IMR-90 (cell line): ENCODE results near the gene PPP1R14D. TPM values are rescaled to one million over a fixed set of nuclear protein-coding genes. Genes with fewer than 3 reads are reported as not detected.

ENCODE experiments used
- ATAC-seq: fragments of 200-7000 bp; cut with Tn5 transposase; 2 replicates; pipeline ENCODE4 v1.9.1; 2020; ENCODE audit warnings: low read depth, mild to moderate bottlenecking, moderate library complexity
- BruUV-seq: library from RNA; stranded (reverse); fragments of 400-500 nt; replicated peaks from 2 replicates; lab custom pipeline; 2021; lab: Mats Ljungman, UMichigan
- CTCF ChIA-PET: fragments of 300-600 bp; formaldehyde crosslinking; extraction: SDS; loops from one replicate; lab custom pipeline; 2021; ENCODE audit warnings: antibody characterized with exemption; lab: Yijun Ruan, JAX
- POLR2A ChIA-PET: fragments of 300-600 bp; sonication (Branson Sonifier 250); formaldehyde crosslinking; loops from one replicate; lab custom pipeline; 2022; ENCODE audit warnings: antibody characterized with exemption; ENCODE audit not compliant: unreplicated experiment; lab: Charles Lee
- DNase-seq: peaks from one replicate; pipeline ENCODE4 v3.0.0; 2013
- H2AFZ ChIP-seq: replicated peaks from 2 replicates; pipeline ENCODE3; 2013; ENCODE audit warnings: low read length, mild to moderate bottlenecking; ENCODE audit not compliant: poor library complexity
- H2AK5ac ChIP-seq: 2 replicates; pipeline ENCODE4 v1.6.1; 2013; ENCODE audit warnings: low read depth, low read length, inconsistent platforms
- H2AK9ac ChIP-seq: replicated peaks from 2 replicates; pipeline ENCODE3; 2013; ENCODE audit warnings: mild to moderate bottlenecking, low read depth, low read length, moderate library complexity; ENCODE audit not compliant: poor library complexity
- H2BK120ac ChIP-seq: 2 replicates; pipeline ENCODE4 v1.6.1; 2013; ENCODE audit warnings: low read depth, low read length, inconsistent platforms
- H2BK15ac ChIP-seq: 3 replicates; pipeline ENCODE4 v1.6.1; 2013; ENCODE audit warnings: low read depth, low read length, inconsistent platforms
- H2BK20ac ChIP-seq: 2 replicates; pipeline ENCODE4 v1.6.1; 2013; ENCODE audit warnings: low read depth, mild to moderate bottlenecking, inconsistent platforms, low read length, moderate library complexity
- H2BK5ac ChIP-seq: 2 replicates; pipeline ENCODE4 v1.6.1; 2013; ENCODE audit warnings: mild to moderate bottlenecking, low read depth, low read length, inconsistent platforms; ENCODE audit not compliant: poor library complexity, severe bottlenecking
- H3K14ac ChIP-seq: replicated peaks from 2 replicates; pipeline ENCODE4 v1.6.1; 2013; ENCODE audit warnings: low read depth, low read length, inconsistent platforms
- H3K18ac ChIP-seq: 2 replicates; pipeline ENCODE4 v1.6.1; 2013; ENCODE audit warnings: low read depth, low read length, control low read depth
- H3K23ac ChIP-seq: 2 replicates; pipeline ENCODE4 v1.6.1; 2013; ENCODE audit warnings: low read depth, low read length, inconsistent platforms
- H3K27ac ChIP-seq: 2 replicates; pipeline ENCODE4 v1.5.1; 2013; ENCODE audit warnings: mild to moderate bottlenecking, control low read depth, low read length; ENCODE audit not compliant: insufficient read depth
- H3K27me3 ChIP-seq: 2 replicates; pipeline ENCODE4 v1.6.1; 2013; ENCODE audit warnings: low read length; ENCODE audit not compliant: control insufficient read depth, insufficient read depth
- H3K36me3 ChIP-seq: 2 replicates; pipeline ENCODE4 v1.6.1; 2013; ENCODE audit warnings: low read length, mixed read lengths; ENCODE audit not compliant: control insufficient read depth, insufficient read depth
- H3K4ac ChIP-seq: 2 replicates; pipeline ENCODE4 v1.6.1; 2013; ENCODE audit warnings: low read depth, low read length, inconsistent platforms
- H3K4me1 ChIP-seq: 2 replicates; pipeline ENCODE4 v1.6.1; 2013; ENCODE audit warnings: low read length, mixed read lengths; ENCODE audit not compliant: control insufficient read depth, insufficient read depth
- H3K4me2 ChIP-seq: 2 replicates; pipeline ENCODE4 v1.6.1; 2013; ENCODE audit warnings: low read depth, mild to moderate bottlenecking, control low read depth, low read length, moderate library complexity
- H3K4me3 ChIP-seq: 2 replicates; pipeline ENCODE4 v1.5.1; 2013; ENCODE audit warnings: low read depth, mild to moderate bottlenecking, control low read depth, low read length, moderate library complexity; ENCODE audit not compliant: insufficient read depth
- H3K56ac ChIP-seq: 2 replicates; pipeline ENCODE4 v1.6.1; 2013; ENCODE audit warnings: low read length, inconsistent platforms; ENCODE audit not compliant: insufficient read depth; ENCODE audit errors: extremely low read depth
- H3K79me1 ChIP-seq, 2 experiments: 2 replicates each; pipeline ENCODE4 v1.6.1; 2013; ENCODE audit warnings: low read length in 2 of 2, inconsistent platforms in 1 of 2, low read depth in 1 of 2
- H3K9ac ChIP-seq: 2 replicates; pipeline ENCODE4 v1.6.1; 2013; ENCODE audit warnings: low read depth, low read length, control low read depth
- H3K9me1 ChIP-seq: 2 replicates; pipeline ENCODE4 v1.6.1; 2013; ENCODE audit warnings: low read length, inconsistent platforms; ENCODE audit not compliant: insufficient read depth
- H3K9me3 ChIP-seq: 2 replicates; pipeline ENCODE4 v1.6.1; 2013; ENCODE audit warnings: low read length; ENCODE audit not compliant: control insufficient read depth, insufficient read depth
- H4K20me1 ChIP-seq: 2 replicates; pipeline ENCODE4 v1.6.1; 2013; ENCODE audit warnings: low read length, inconsistent platforms; ENCODE audit not compliant: insufficient read depth
- H4K5ac ChIP-seq: 2 replicates; pipeline ENCODE4 v1.6.1; 2013; ENCODE audit warnings: mild to moderate bottlenecking, low read depth, low read length, control low read depth
- H4K8ac ChIP-seq, 2 experiments: 2 replicates each; pipeline ENCODE4 v1.6.1; 2013; ENCODE audit warnings: low read depth in 2 of 2, low read length in 2 of 2, control low read depth in 1 of 2, inconsistent platforms in 1 of 2
- H4K91ac ChIP-seq: 2 replicates; pipeline ENCODE4 v1.6.1; 2013; ENCODE audit warnings: low read depth, low read length, inconsistent platforms; ENCODE audit not compliant: insufficient read depth
- CEBPB ChIP-seq: IDR thresholded peaks from 2 replicates; pipeline ENCODE4 v1.6.1; 2012; ENCODE audit warnings: low read depth, low read length, improper control_type of control experiment
- CHD1 ChIP-seq: IDR thresholded peaks from 2 replicates; pipeline ENCODE4 v1.6.1; 2012; ENCODE audit warnings: low read depth, low read length, improper control_type of control experiment
- CTCF ChIP-seq: conservative IDR thresholded peaks from 2 replicates; pipeline ENCODE4 v1.5.1; 2012; ENCODE audit warnings: mild to moderate bottlenecking, low read depth, low read length, improper control_type of control experiment
- ELK1 ChIP-seq: fragments of 150-350 bp; IDR thresholded peaks from 2 replicates; pipeline ENCODE4 v1.6.1; 2016; ENCODE audit warnings: low read depth, mild to moderate bottlenecking, low read length, moderate library complexity, borderline replicate concordance
- MAZ ChIP-seq: IDR thresholded peaks from 2 replicates; pipeline ENCODE4 v1.6.1; 2012; ENCODE audit warnings: low read depth, mild to moderate bottlenecking, low read length, improper control_type of control experiment, moderate library complexity, borderline replicate concordance
- MXI1 ChIP-seq: IDR thresholded peaks from 2 replicates; pipeline ENCODE4 v1.6.1; 2012; ENCODE audit warnings: low read depth, mild to moderate bottlenecking, low read length, moderate library complexity, borderline replicate concordance
- NFE2L2 ChIP-seq: fragments of 150-350 bp; IDR thresholded peaks from 2 replicates; pipeline ENCODE4 v1.6.1; 2016; ENCODE audit warnings: low read depth, mild to moderate bottlenecking, low read length
- RAD21 ChIP-seq: IDR thresholded peaks from 2 replicates; pipeline ENCODE4 v1.6.1; 2012; ENCODE audit warnings: low read length, improper control_type of control experiment
- SMC3 ChIP-seq: fragments of 150-350 bp; IDR thresholded peaks from 2 replicates; pipeline ENCODE4 v1.6.1; 2016; ENCODE audit warnings: low read depth, mild to moderate bottlenecking, antibody characterized with exemption, low read length, moderate library complexity
- WGBS, 2 experiments: methylation state at CpG; one replicate each; pipeline versions ENCODE4 v1.1.5 to v1.1.7; 2013; ENCODE audit warnings: missing lambda C conversion rate in 2 of 2; ENCODE audit not compliant: insufficient read length in 1 of 2; ENCODE audit errors: extremely low coverage in 2 of 2; 5-methylcytosine and 5-hydroxymethylcytosine counted together
- dilution Hi-C: fragments of 300-500 bp; cut with HindIII; formaldehyde crosslinking; loops from one replicate; pipeline ENCODE4 v1.14.3; 2018; ENCODE audit warnings: low sequenced_read_pairs; ENCODE audit not compliant: unreplicated experiment
- in situ Hi-C: fragments of 300-500 bp; cut with MboI; formaldehyde crosslinking; loops from 3 replicates; pipeline ENCODE4 v1.14.3; 2019; ENCODE audit warnings: low sequenced_read_pairs, inconsistent platforms, mixed read lengths
- intact Hi-C: fragments of 100-400 bp; cut with micrococcal nuclease; formaldehyde crosslinking; loops from 2 replicates; pipeline ENCODE4 v1.10.0; 2022
- polyA plus RNA-seq, 3 experiments: library from polyadenylated mRNA; depleted of rRNA; stranded (reverse); fragments of >200 nt; gene quantifications; 2 replicates each; pipeline ENCODE4 v1.2.3, GENCODE V29; 2012; ENCODE audit warnings: low replicate concordance in 1 of 3
- total RNA-seq: library from RNA; depleted of rRNA; stranded (reverse); fragments of >200 nt; gene quantifications from 2 replicates; pipeline ENCODE4 v1.2.3, GENCODE V29; 2012

PPP1R14D gene
- total and polyA plus RNA-seq, 2 of the 4 experiments (the other 2 are of a cell fraction) = not detected

- Histone ChIP-seq H3K4ac (no peak overlapping the region), H3K9ac (no peak overlapping the region), H3K18ac (no peak overlapping the region), H2BK20ac (no peak overlapping the region), H3K4me1 (no peaks in the 10 kb centered on the region), H4K20me1 (no peaks in the 10 kb centered on the region; the same call in 1 of the 2 replicates), H3K56ac (no peak overlapping the region), H4K91ac (no peak overlapping the region), H3K79me1 (no peaks in the 10 kb centered on the region), H2BK15ac (no peak overlapping the region), H3K27me3 (peaks cover 7% of the 10 kb centered on the region), H3K9me3 (no peaks in the 10 kb centered on the region), H3K27ac (no peak overlapping the region), H3K36me3 (no peaks in the 10 kb centered on the region), H2AFZ (peak overlapping the region; percentile 84), H2BK5ac (no peak overlapping the region), H3K9me1 (peaks cover 3% of the 10 kb centered on the region; the same call in 1 of the 2 replicates), H3K23ac (no peak overlapping the region), H4K5ac (no peak overlapping the region), H3K4me3 (no peak overlapping the region), H3K4me2 (no peak overlapping the region), H2AK5ac (no peak overlapping the region; the same call in 1 of the 2 replicates), H3K14ac (no peak overlapping the region), H2BK120ac (no peak overlapping the region), H4K8ac (peak overlapping the region in 1 of 2 experiments; percentile 29; a peak in 1 of 4 replicates), H2AK9ac (peak overlapping the region; percentile 40)
- ATAC-seq = peak; percentile 99
- POLR2A ChIA-PET = interaction anchor here (0.6 kb wide), 1 partner anchor 36 kb away, joined by 3 read pairs; no protein-coding TSS in a partner anchor
- intact Hi-C loops (loop anchor here (1.0 kb wide), 1 partner anchor 37 kb away; the partner anchor contains the start of gene VPS18), dilution Hi-C loops (no loop called here), in situ Hi-C loops (loop anchor here (5.0 kb wide), 1 partner anchor 35 kb away; the partner anchor contains the start of gene VPS18)
- peak; percentile 48 for DNase-seq
- WGBS, 2 experiments = 32% methylated on average over 5 of the region's 15 CpGs; no CpG with 5 or more reads in 1 of the 2 experiments
- BruUV-seq = no TSS peak
- TF ChIP-seq ELK1 (no peak), CEBPB (no peak), CHD1 (no peak), SMC3 (peak; percentile 86), MXI1 (0 out of 2 replicates have a peak, but pooled peaks have one; percentile 23), CTCF (peak; percentile 91), NFE2L2 (no peak), MAZ (peak; percentile 63; the same call in 1 of the 2 replicates), RAD21 (peak; percentile 77)
- CTCF ChIA-PET = interaction anchor here (0.6 to 5.0 kb wide), 13 partner anchors 8 to 288 kb away, joined by 3 to 44 read pairs (median 5); partner anchors contain the start of genes RHOV and VPS18
Measured at GRCh38 chr15:40857601-40858341, 29.3 kb upstream of the PPP1R14D start.
